Measurements from ENCODE around the gene ADRB2. TPM values are rescaled to one million over a fixed set of nuclear protein-coding genes. Genes with fewer than 3 reads are reported as not detected.
"Not testable (repeated sequence)": the region's sequence is repeated elsewhere in the genome, so short reads cannot be mapped to it uniquely, and the experiment has no call there.

Gene ADRB2
- total RNA-seq, 1 experiment from 2014 or later, result 0.45 TPM

- DNase-seq (ENCODE audit: low spot score), result no peak
Observed at GRCh38 chr5:148855249-148856008, 29.0 kb downstream of the ADRB2 start.

GRCh38 chr5:148856009-148856367 is 29.6 kb downstream of the ADRB2 start:
- no peak for DNase-seq (ENCODE audit: low spot score)

- no peak for DNase-seq (ENCODE audit: low spot score)
Observed at GRCh38 chr5:148856424-148856823, 30.0 kb downstream of the ADRB2 start.

GRCh38 chr5:148857474-148857873 is 31.1 kb downstream of the ADRB2 start:
- no peak for DNase-seq (ENCODE audit: low spot score)

GRCh38 chr5:148858106-148858505 is 31.7 kb downstream of the ADRB2 start:
- DNase-seq (ENCODE audit: low spot score), result no peak

GRCh38 chr5:148858547-148858946 is 32.1 kb downstream of the ADRB2 start:
- DNase-seq (ENCODE audit: low spot score), result no peak

- DNase-seq (ENCODE audit: low spot score), result no peak
Observed at GRCh38 chr5:148859703-148860102, 33.3 kb downstream of the ADRB2 start.

- DNase-seq (ENCODE audit: low spot score), result no peak
Observed at GRCh38 chr5:148860599-148860998, 34.2 kb downstream of the ADRB2 start.

GRCh38 chr5:148861088-148861487 is 34.7 kb downstream of the ADRB2 start:
- DNase-seq (ENCODE audit: low spot score), result no peak

- no peak for DNase-seq (ENCODE audit: low spot score)
Observed at GRCh38 chr5:148861696-148862095, 35.3 kb downstream of the ADRB2 start.

- no peak for DNase-seq (ENCODE audit: low spot score)
Observed at GRCh38 chr5:148864113-148864841, 37.9 kb downstream of the ADRB2 start.

- DNase-seq (ENCODE audit: low spot score), result no peak
Observed at GRCh38 chr5:148866024-148866423, 39.6 kb downstream of the ADRB2 start.

GRCh38 chr5:148873120-148873519 is 46.7 kb downstream of the ADRB2 start:
- no peak for DNase-seq (ENCODE audit: low spot score)

GRCh38 chr5:148873690-148874485 is 47.5 kb downstream of the ADRB2 start:
- DNase-seq (ENCODE audit: low spot score), result no peak

- no peak for DNase-seq (ENCODE audit: low spot score)
Observed at GRCh38 chr5:148875205-148875875, 48.9 kb downstream of the ADRB2 start.

- DNase-seq (ENCODE audit: low spot score), result not testable (repeated sequence)
Observed at GRCh38 chr5:148877436-148877835, 51.0 kb downstream of the ADRB2 start.

Other genes with a start within 250 kb of the ADRB2 start
- not detected in 2 replicates for gene HTR4, start 172.1 kb upstream of the ADRB2 start, total RNA-seq (2014; rRNA removed; shearing (Covaris generic))
- 7.8 and 10.1 TPM in 2 replicates for gene SH3TC2, start 236.5 kb downstream of the ADRB2 start, total RNA-seq (2014; rRNA removed; shearing (Covaris generic))